H1 (cell line): ENCODE data around the gene CDK5RAP2. TPM values are rescaled to one million over a fixed set of nuclear protein-coding genes. Genes with fewer than 3 reads are reported as not detected.
"Not testable (repeated sequence)": the region's sequence is repeated elsewhere in the genome, so short reads cannot be mapped to it uniquely, and the experiment has no call there.

Source experiments
- CTCF ChIA-PET: fragments of 300-600 bp; sonication (Branson Sonifier 250); formaldehyde crosslinking; loops from one replicate; lab custom pipeline; 2021; ENCODE audit not compliant: partially characterized antibody; lab: Charles Lee
- POLR2A ChIA-PET: fragments of 300-600 bp; sonication (Branson Sonifier 250); formaldehyde crosslinking; loops from one replicate; lab custom pipeline; 2021; ENCODE audit warnings: inconsistent platforms; ENCODE audit not compliant: partially characterized antibody; lab: Charles Lee
- DNase-seq, 2 experiments: peaks; one replicate each; pipeline versions ENCODE4 v3.0.0 to v3.0.0-alpha.2; 2010 to 2022; ENCODE audit warnings: low spot score in 2 of 2, low read depth in 1 of 2, mixed read lengths in 1 of 2
- FAIRE-seq: peaks from 2 replicates; lab custom pipeline; 2011; peaks lifted over from hg19 to GRCh38; lab: Jason Lieb, UNC
- H2AFZ ChIP-seq: 2 replicates; pipeline ENCODE4 v1.8.1; 2012; ENCODE audit warnings: low read length, inconsistent platforms
- H2AK5ac ChIP-seq: 2 replicates; pipeline ENCODE4 v1.6.1; 2013; ENCODE audit warnings: low read depth, low read length
- H2BK120ac ChIP-seq: replicated peaks from 2 replicates; pipeline ENCODE3; 2013; ENCODE audit warnings: low read depth, low read length, inconsistent platforms
- H2BK12ac ChIP-seq: 2 replicates; pipeline ENCODE4 v1.6.1; 2013; ENCODE audit warnings: low read depth, low read length
- H2BK15ac ChIP-seq: 2 replicates; pipeline ENCODE4 v1.6.1; 2013; ENCODE audit warnings: low read length
- H2BK20ac ChIP-seq: 2 replicates; pipeline ENCODE4 v1.6.1; 2013; ENCODE audit warnings: low read length
- H2BK5ac ChIP-seq: 2 replicates; pipeline ENCODE4 v1.6.1; 2013; ENCODE audit warnings: low read depth, low read length
- H3K14ac ChIP-seq: 2 replicates; pipeline ENCODE4 v1.6.1; 2013; ENCODE audit warnings: inconsistent platforms; ENCODE audit not compliant: insufficient read length
- H3K18ac ChIP-seq: 2 replicates; pipeline ENCODE4 v1.6.1; 2013; ENCODE audit warnings: low read length; ENCODE audit errors: extremely low read depth
- H3K23ac ChIP-seq: 2 replicates; pipeline ENCODE4 v1.6.1; 2013; ENCODE audit warnings: inconsistent platforms; ENCODE audit not compliant: insufficient read length
- H3K23me2 ChIP-seq: 2 replicates; pipeline ENCODE4 v1.6.1; 2013; ENCODE audit warnings: low read depth, low read length
- H3K27ac ChIP-seq: 2 replicates; pipeline ENCODE4 v1.6.1; 2011; ENCODE audit warnings: low read depth, low read length, inconsistent platforms
- H3K27me3 ChIP-seq, 4 experiments: replicated peaks in 1 of 4; 1 replicate in 1 of 4; 2 replicates in 3 of 4; pipeline versions ENCODE4 v1.6.1 to v1.8.1; 2011 to 2013; ENCODE audit warnings: low read length in 3 of 4, mild to moderate bottlenecking in 3 of 4, inconsistent platforms in 2 of 4, mixed read lengths in 2 of 4, moderate library complexity in 1 of 4; ENCODE audit not compliant: control insufficient read depth in 3 of 4, insufficient read depth in 3 of 4; ENCODE audit errors: extremely low read depth in 1 of 4
- H3K36me3 ChIP-seq, 4 experiments: 2 replicates each; pipeline versions ENCODE4 v1.6.1 to v1.8.1; 2011 to 2013; ENCODE audit warnings: mild to moderate bottlenecking in 4 of 4, low read length in 3 of 4, moderate library complexity in 2 of 4, control low read depth in 1 of 4, inconsistent platforms in 1 of 4; ENCODE audit not compliant: insufficient read depth in 4 of 4, control insufficient read depth in 2 of 4
- H3K4ac ChIP-seq: replicated peaks from 2 replicates; pipeline ENCODE3; 2013; ENCODE audit warnings: low read length, low read depth, mixed read lengths, inconsistent platforms; ENCODE audit not compliant: insufficient read length
- H3K4me1 ChIP-seq, 4 experiments: replicated peaks in 1 of 4; 1 replicate in 1 of 4; 2 replicates in 3 of 4; pipeline versions ENCODE4 v1.6.1 to v1.8.1; 2011 to 2013; ENCODE audit warnings: low read length in 3 of 4, inconsistent platforms in 2 of 4, mixed read lengths in 1 of 4; ENCODE audit not compliant: insufficient read depth in 4 of 4, control insufficient read depth in 3 of 4
- H3K4me2 ChIP-seq, 2 experiments: 2 replicates each; pipeline versions ENCODE4 v1.6.1 to v1.8.1; 2011 to 2013; ENCODE audit warnings: low read depth in 2 of 2, low read length in 2 of 2, control low read depth in 1 of 2, inconsistent platforms in 1 of 2, mild to moderate bottlenecking in 1 of 2; ENCODE audit not compliant: insufficient read depth in 1 of 2
- H3K4me3 ChIP-seq, 4 experiments: fragments of 200-600, 300-600 bp in 1 of 4; sonication (generic), shearing (Covaris generic), sonication (Bioruptor Twin) in 1 of 4; 2 replicates each; pipeline versions ENCODE4 v1.5.1 to v1.8.1; 2011 to 2016; ENCODE audit warnings: low read length in 4 of 4, low read depth in 3 of 4, control low read depth in 2 of 4, inconsistent platforms in 2 of 4, mild to moderate bottlenecking in 2 of 4, mixed read lengths in 1 of 4, moderate library complexity in 1 of 4; ENCODE audit not compliant: insufficient read depth in 2 of 4; ENCODE audit errors: extremely low read depth in 1 of 4
- H3K56ac ChIP-seq: replicated peaks from 2 replicates; pipeline ENCODE3; 2013; ENCODE audit warnings: low read depth, mild to moderate bottlenecking, mixed read lengths, low read length, inconsistent platforms; ENCODE audit not compliant: insufficient read length
- H3K79me1 ChIP-seq: 2 replicates; pipeline ENCODE4 v1.6.1; 2013; ENCODE audit warnings: low read depth, low read length, control low read depth
- H3K79me2 ChIP-seq, 2 experiments: 2 replicates each; pipeline versions ENCODE4 v1.6.1 to v1.8.1; 2012 to 2013; ENCODE audit warnings: low read length in 2 of 2, mild to moderate bottlenecking in 2 of 2, inconsistent platforms in 1 of 2; ENCODE audit not compliant: insufficient read depth in 2 of 2, control insufficient read depth in 1 of 2
- H3K9ac ChIP-seq, 4 experiments: replicated peaks in 1 of 4; 1 replicate in 1 of 4; 2 replicates in 3 of 4; pipeline versions ENCODE4 v1.6.1 to v1.8.1; 2011 to 2013; ENCODE audit warnings: low read depth in 3 of 4, low read length in 3 of 4, control low read depth in 2 of 4, mild to moderate bottlenecking in 2 of 4, moderate library complexity in 2 of 4, inconsistent platforms in 1 of 4; ENCODE audit errors: extremely low read depth in 1 of 4
- H3K9me3 ChIP-seq, 2 experiments: 2 replicates each; pipeline versions ENCODE4 v1.6.1 to v1.8.1; 2012 to 2013; ENCODE audit warnings: mild to moderate bottlenecking in 2 of 2, moderate library complexity in 2 of 2, control low read depth in 1 of 2, inconsistent platforms in 1 of 2, low read depth in 1 of 2, low read length in 1 of 2, mixed read lengths in 1 of 2; ENCODE audit not compliant: insufficient read depth in 2 of 2
- H4K20me1 ChIP-seq, 2 experiments: replicated peaks in 1 of 2; 2 replicates each; pipeline versions ENCODE3 to v1.8.1; 2011 to 2013; ENCODE audit warnings: inconsistent platforms in 2 of 2, low read length in 2 of 2, mild to moderate bottlenecking in 1 of 2; ENCODE audit not compliant: insufficient read depth in 2 of 2, control insufficient read depth in 1 of 2
- H4K5ac ChIP-seq: 2 replicates; pipeline ENCODE4 v1.6.1; 2013; ENCODE audit warnings: low read length, low read depth, mixed read lengths, inconsistent platforms; ENCODE audit not compliant: insufficient read length
- H4K8ac ChIP-seq: 2 replicates; pipeline ENCODE4 v1.8.0; 2013; ENCODE audit warnings: mild to moderate bottlenecking, moderate library complexity, low read length, inconsistent platforms; ENCODE audit not compliant: insufficient read depth; ENCODE audit errors: extremely low read depth
- H4K91ac ChIP-seq: replicated peaks from 2 replicates; pipeline ENCODE3; 2013; ENCODE audit warnings: low read length, mixed read lengths, inconsistent platforms; ENCODE audit not compliant: insufficient read length
- WGBS, 2 experiments: shearing (Covaris generic) in 1 of 2; methylation state at CpG; one replicate each; pipeline versions ENCODE4 v1.1.6 to v1.1.7; 2013 to 2015; ENCODE audit warnings: low lambda C conversion rate in 2 of 2, mixed read lengths in 2 of 2, inconsistent platforms in 1 of 2, low coverage in 1 of 2, missing lambda C conversion rate in 1 of 2; ENCODE audit not compliant: insufficient replicate concordance in 2 of 2, insufficient coverage in 1 of 2, insufficient read length in 1 of 2; ENCODE audit errors: extremely low coverage in 1 of 2, missing lambda C conversion rate in 1 of 2; 5-methylcytosine and 5-hydroxymethylcytosine counted together
- polyA plus RNA-seq, 7 experiments: library from polyadenylated mRNA; depleted of rRNA in 3 of 7; stranded (reverse) in 5 of 7; unstranded in 2 of 7; fragments of >200 nt in 5 of 7; fragments of 200-250 nt in 2 of 7; gene quantifications; 1 replicate in 5 of 7; 2 replicates in 1 of 7; 4 replicates in 1 of 7; pipeline versions ENCODE4 v1.2.1 to v1.2.3, GENCODE V29; 2011 to 2013; ENCODE audit warnings: missing spikeins in 2 of 7, mixed read lengths in 2 of 7
- total RNA-seq: library from RNA; stranded (reverse); fragmentation: NEBNext Ultra II Directional; extraction: Animal tissue kit (Norgen Biotek cat#: 25700); gene quantifications from 2 replicates; pipeline ENCODE4 v1.2.1, GENCODE V29; 2021

The CDK5RAP2 gene
- total and polyA plus RNA-seq, 2 of the 8 experiments (the other 6 are each of a cell fraction or from before 2014, with no cell fraction given), result 19.8 to 49.4 TPM

- H3K4me1 ChIP-seq, H3K4ac ChIP-seq, POLR2A ChIA-PET, H2BK5ac ChIP-seq, H3K14ac ChIP-seq, H2BK12ac ChIP-seq, H3K23ac ChIP-seq, H3K4me3 ChIP-seq, H3K79me1 ChIP-seq, H2AFZ ChIP-seq, H3K56ac ChIP-seq, H4K20me1 ChIP-seq, H3K27ac ChIP-seq, H3K4me2 ChIP-seq, H3K9ac ChIP-seq, H4K5ac ChIP-seq, H3K18ac ChIP-seq, FAIRE-seq, H2BK15ac ChIP-seq, H2BK20ac ChIP-seq, H4K8ac ChIP-seq, H3K27me3 ChIP-seq, H3K9me3 ChIP-seq, H3K79me2 ChIP-seq, H2AK5ac ChIP-seq, H3K23me2 ChIP-seq, H2BK120ac ChIP-seq, DNase-seq, H4K91ac ChIP-seq: not testable (repeated sequence)
- CTCF ChIA-PET, result interaction anchor here (1.5 kb wide), 1 partner anchor 125 kb away, joined by 5 read pairs; no protein-coding TSS in a partner anchor
- H3K36me3 ChIP-seq, result peaks cover 0 to 43% (median 14%) of the 10 kb centered on the region in 4 experiments; a peak in 6 of 8 replicates
- whole genome bisulfite sequencing, 2 experiments, result 94% methylated on average over 3 of the region's 4 CpGs; no CpG with 5 or more reads in 1 of the 2 experiments
Measured at GRCh38 chr9:120515996-120516395, 64.0 kb downstream of the CDK5RAP2 start.

GRCh38 chr9:120515481-120515880, 64.5 kb downstream of the CDK5RAP2 start:
- CTCF ChIA-PET, result interaction anchor here (1.1 kb wide), 1 partner anchor 10 kb away, joined by 4 read pairs; no protein-coding TSS in a partner anchor

More at GRCh38 chr9:120515481-120515880, 64.5 kb downstream of the CDK5RAP2 start:
- H3K18ac ChIP-seq, H4K91ac ChIP-seq, H3K79me2 ChIP-seq, H2AFZ ChIP-seq, H3K4me3 ChIP-seq, H2AK5ac ChIP-seq, H3K4me1 ChIP-seq, H3K23me2 ChIP-seq, DNase-seq, H4K5ac ChIP-seq, H2BK5ac ChIP-seq, H3K4me2 ChIP-seq, H3K14ac ChIP-seq, H3K9me3 ChIP-seq, H2BK12ac ChIP-seq, H2BK20ac ChIP-seq, H4K20me1 ChIP-seq, H3K56ac ChIP-seq, H2BK120ac ChIP-seq, H3K9ac ChIP-seq, H4K8ac ChIP-seq, H3K4ac ChIP-seq, H3K23ac ChIP-seq, FAIRE-seq, POLR2A ChIA-PET, H3K27me3 ChIP-seq, H3K79me1 ChIP-seq, H3K27ac ChIP-seq, H2BK15ac ChIP-seq: not testable (repeated sequence)
- 95% methylated on average over 3 of the region's 3 CpGs; no CpG with 5 or more reads in 1 of the 2 experiments for whole genome bisulfite sequencing, 2 experiments
- H3K36me3 ChIP-seq, result peaks cover 0 to 42% (median 14%) of the 10 kb centered on the region in 4 experiments; a peak in 6 of 8 replicates
